Measurements from ENCODE around the gene MUSTN1. TPM values are rescaled to one million over a fixed set of nuclear protein-coding genes. Genes with fewer than 3 reads are reported as not detected.

Gene MUSTN1
- total RNA-seq, 1 donor, result 1.4 TPM

DNA sequence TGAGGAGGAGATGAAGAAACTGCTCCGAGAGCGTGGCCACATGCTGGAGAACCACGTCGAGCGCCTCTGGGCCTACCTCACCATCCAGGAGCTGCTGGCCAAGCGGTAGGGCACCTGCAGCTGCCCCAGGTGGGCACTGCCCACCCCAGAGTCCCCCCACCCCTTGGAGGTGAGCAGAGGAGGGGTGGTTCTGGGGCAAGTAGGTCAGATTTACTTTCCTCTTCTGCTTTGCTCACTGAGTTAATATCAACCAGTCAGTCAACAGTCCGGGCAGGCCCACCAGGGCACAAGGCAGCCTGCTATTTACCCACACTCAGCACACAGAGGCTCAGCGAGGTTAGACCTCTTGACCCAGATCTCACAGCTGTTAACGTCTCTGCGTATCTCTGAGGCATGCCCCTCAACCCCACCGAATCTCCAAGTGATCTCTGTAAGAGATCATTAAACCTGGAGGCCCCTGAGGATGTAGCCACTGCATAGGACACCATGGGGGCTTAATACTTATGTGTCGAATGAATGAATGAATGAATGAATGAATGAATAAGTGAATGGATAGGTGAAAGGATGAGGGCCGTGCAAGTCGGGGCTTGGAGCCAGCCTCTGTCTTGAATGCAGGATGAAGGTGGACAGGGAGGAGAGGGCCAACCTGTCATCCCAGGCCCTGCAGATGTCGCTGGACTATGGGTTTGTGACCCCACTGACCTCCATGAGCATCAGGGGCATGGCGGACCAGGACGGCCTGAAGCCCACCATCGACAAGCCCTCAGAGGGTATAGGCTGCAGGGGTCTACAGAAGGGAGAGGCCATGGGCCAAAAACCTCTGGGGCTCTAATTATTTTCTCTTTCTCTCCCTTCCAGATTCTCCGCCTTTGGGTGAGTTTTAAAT is 48.2 kb downstream of the MUSTN1 start:
- Histone ChIP-seq H3K4me3 (ENCODE audit: insufficient read depth, low read length) (no peak overlapping the region), H3K27me3 (ENCODE audit: insufficient read depth, low read length) (peaks cover 20% of the 10 kb centered on the region), H3K27ac (ENCODE audit: low read depth, low read length) (no peak overlapping the region), H2AFZ (ENCODE audit: low read length) (no peak overlapping the region), H4K20me1 (ENCODE audit: insufficient read depth, low read length) (no peaks in the 10 kb centered on the region), H3K4me1 (ENCODE audit: insufficient read depth, low read length) (no peaks in the 10 kb centered on the region), H3K9me3 (ENCODE audit: low read depth, low read length) (no peaks in the 10 kb centered on the region), H3K36me3 (ENCODE audit: insufficient read depth, low read length) (no peaks in the 10 kb centered on the region), H3K79me2 (ENCODE audit: insufficient read depth, low read length) (no peaks in the 10 kb centered on the region), H3K4me2 (ENCODE audit: insufficient read depth, low read length) (no peak overlapping the region)
- TF ChIP-seq, protein P1, sequence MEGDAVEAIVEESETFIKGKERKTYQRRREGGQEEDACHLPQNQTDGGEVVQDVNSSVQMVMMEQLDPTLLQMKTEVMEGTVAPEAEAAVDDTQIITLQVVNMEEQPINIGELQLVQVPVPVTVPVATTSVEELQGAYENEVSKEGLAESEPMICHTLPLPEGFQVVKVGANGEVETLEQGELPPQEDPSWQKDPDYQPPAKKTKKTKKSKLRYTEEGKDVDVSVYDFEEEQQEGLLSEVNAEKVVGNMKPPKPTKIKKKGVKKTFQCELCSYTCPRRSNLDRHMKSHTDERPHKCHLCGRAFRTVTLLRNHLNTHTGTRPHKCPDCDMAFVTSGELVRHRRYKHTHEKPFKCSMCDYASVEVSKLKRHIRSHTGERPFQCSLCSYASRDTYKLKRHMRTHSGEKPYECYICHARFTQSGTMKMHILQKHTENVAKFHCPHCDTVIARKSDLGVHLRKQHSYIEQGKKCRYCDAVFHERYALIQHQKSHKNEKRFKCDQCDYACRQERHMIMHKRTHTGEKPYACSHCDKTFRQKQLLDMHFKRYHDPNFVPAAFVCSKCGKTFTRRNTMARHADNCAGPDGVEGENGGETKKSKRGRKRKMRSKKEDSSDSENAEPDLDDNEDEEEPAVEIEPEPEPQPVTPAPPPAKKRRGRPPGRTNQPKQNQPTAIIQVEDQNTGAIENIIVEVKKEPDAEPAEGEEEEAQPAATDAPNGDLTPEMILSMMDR (IDR thresholded peaks at IDR 0.05; ENCODE audit: extremely low read depth, low read depth, low read length), result no peak
- DNase-seq (ENCODE audit: insufficient read length, low spot score, missing footprints), result peak; percentile 53

- DNase-seq (ENCODE audit: insufficient read length, low spot score, missing footprints), result peak; percentile 66
- Histone ChIP-seq H3K79me2 (ENCODE audit: insufficient read depth, low read length) (no peaks in the 10 kb centered on the region), H3K4me2 (ENCODE audit: insufficient read depth, low read length) (no peak overlapping the region), H3K27me3 (ENCODE audit: insufficient read depth, low read length) (peaks cover 32% of the 10 kb centered on the region), H3K4me1 (ENCODE audit: insufficient read depth, low read length) (no peaks in the 10 kb centered on the region), H3K36me3 (ENCODE audit: insufficient read depth, low read length) (no peaks in the 10 kb centered on the region), H3K9me3 (ENCODE audit: low read depth, low read length) (no peaks in the 10 kb centered on the region), H3K4me3 (ENCODE audit: insufficient read depth, low read length) (no peak overlapping the region), H4K20me1 (ENCODE audit: insufficient read depth, low read length) (no peaks in the 10 kb centered on the region), H3K27ac (ENCODE audit: low read depth, low read length) (no peak overlapping the region), H2AFZ (ENCODE audit: low read length) (no peak overlapping the region)
- TF ChIP-seq, protein P1 (IDR thresholded peaks at IDR 0.05; ENCODE audit: extremely low read depth, low read depth, low read length), result no peak
These were observed 49.8 kb downstream of the MUSTN1 start for GRCh38 chr3:52784931-52785590.

DNA sequence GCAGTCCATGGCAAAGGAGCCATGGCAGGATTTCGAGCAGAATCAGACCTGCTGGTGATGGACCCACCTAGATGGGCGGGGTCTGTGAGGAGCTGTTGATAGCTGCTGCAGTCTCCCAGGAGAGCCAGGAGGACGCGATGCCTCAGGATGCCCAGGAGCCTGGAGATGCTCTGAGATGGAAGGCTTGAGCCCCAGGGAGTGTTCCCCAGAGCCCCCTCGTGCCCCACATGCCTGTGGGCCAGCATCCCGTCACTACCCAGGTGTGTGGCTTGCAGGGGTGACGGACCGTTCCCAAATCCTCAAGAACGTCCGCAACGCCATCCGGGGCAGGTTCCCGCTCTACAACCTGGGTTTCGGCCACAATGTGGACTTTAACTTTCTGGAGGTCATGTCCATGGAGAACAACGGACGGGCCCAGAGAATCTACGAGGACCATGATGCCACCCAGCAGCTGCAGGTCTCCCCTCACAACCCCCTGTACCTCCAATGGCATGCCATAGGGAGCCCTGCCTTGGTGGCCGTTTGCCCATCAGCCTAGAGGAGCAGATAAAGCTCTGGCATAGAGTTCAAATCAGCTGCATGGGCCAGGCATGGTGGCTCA is 50.7 kb downstream of the MUSTN1 start:
- DNase-seq (ENCODE audit: insufficient read length, low spot score, missing footprints), result peak; percentile 32
- H3K4me3 ChIP-seq (ENCODE audit: insufficient read depth, low read length), result no peak overlapping the region
- H3K4me2 ChIP-seq (ENCODE audit: insufficient read depth, low read length), result no peak overlapping the region
- H3K4me1 ChIP-seq (ENCODE audit: insufficient read depth, low read length), result no peaks in the 10 kb centered on the region
- H3K9me3 ChIP-seq (ENCODE audit: low read depth, low read length), result no peaks in the 10 kb centered on the region
- H2AFZ ChIP-seq (ENCODE audit: low read length), result no peak overlapping the region
- H3K27ac ChIP-seq (ENCODE audit: low read depth, low read length), result no peak overlapping the region
- no peaks in the 10 kb centered on the region for H4K20me1 ChIP-seq (ENCODE audit: insufficient read depth, low read length)
- H3K79me2 ChIP-seq (ENCODE audit: insufficient read depth, low read length), result no peaks in the 10 kb centered on the region
- no peaks in the 10 kb centered on the region for H3K36me3 ChIP-seq (ENCODE audit: insufficient read depth, low read length)
- peaks cover 38% of the 10 kb centered on the region for H3K27me3 ChIP-seq (ENCODE audit: insufficient read depth, low read length)
- TF ChIP-seq, protein P1 (IDR thresholded peaks at IDR 0.05; ENCODE audit: extremely low read depth, low read depth, low read length), result no peak

GRCh38 chr3:52783211-52783555 is 51.6 kb downstream of the MUSTN1 start:
- peak; percentile 15 for DNase-seq (ENCODE audit: insufficient read length, low spot score, missing footprints)
- TF ChIP-seq, protein P1 (IDR thresholded peaks at IDR 0.05; ENCODE audit: extremely low read depth, low read depth, low read length), result no peak
- Histone ChIP-seq H3K27me3 (ENCODE audit: insufficient read depth, low read length) (peaks cover 38% of the 10 kb centered on the region), H3K4me1 (ENCODE audit: insufficient read depth, low read length) (no peaks in the 10 kb centered on the region), H3K79me2 (ENCODE audit: insufficient read depth, low read length) (no peaks in the 10 kb centered on the region), H3K36me3 (ENCODE audit: insufficient read depth, low read length) (no peaks in the 10 kb centered on the region), H2AFZ (ENCODE audit: low read length) (no peak overlapping the region), H3K4me3 (ENCODE audit: insufficient read depth, low read length) (no peak overlapping the region), H4K20me1 (ENCODE audit: insufficient read depth, low read length) (no peaks in the 10 kb centered on the region), H3K27ac (ENCODE audit: low read depth, low read length) (no peak overlapping the region), H3K9me3 (ENCODE audit: low read depth, low read length) (no peaks in the 10 kb centered on the region), H3K4me2 (ENCODE audit: insufficient read depth, low read length) (no peak overlapping the region)

Measured in osteoblast (primary cell).